Hematopoietic multipotent progenitor cell treated with erythropoietin and hydrocortisone succinate and interleukin-3 and kit ligand, for 6 days (in vitro differentiated cells): ENCODE results near the gene CCDC127.

Experiments used
- DNase-seq: peaks from one replicate; pipeline ENCODE4 v3.0.0-alpha.2; 2015

The CCDC127 gene

GRCh38 chr5:155651-156410, 62.1 kb downstream of the CCDC127 start:
- no peak for DNase-seq

GRCh38 chr5:154826-155225, 63.1 kb downstream of the CCDC127 start:
- no peak for DNase-seq

GRCh38 chr5:154236-154635, 63.7 kb downstream of the CCDC127 start:
- DNase-seq, result no peak

- DNase-seq, result no peak
Observed at GRCh38 chr5:153256-153655, 64.7 kb downstream of the CCDC127 start.

- no peak for DNase-seq
Observed at GRCh38 chr5:152077-152476, 65.9 kb downstream of the CCDC127 start.

- no peak for DNase-seq
Observed at GRCh38 chr5:150746-151145, 67.2 kb downstream of the CCDC127 start.

- no peak for DNase-seq
Observed at GRCh38 chr5:149745-150485, 68.0 kb downstream of the CCDC127 start.

- DNase-seq, result no peak
Observed at GRCh38 chr5:147751-148150, 70.2 kb downstream of the CCDC127 start.
